Vagina (tissue), 2 donors: Measurements from ENCODE around the gene OR10T2.
"Not testable (repeated sequence)": the region's sequence is repeated elsewhere in the genome, so short reads cannot be mapped to it uniquely, and the experiment has no call there.

Experiments used
- POLR2A ChIP-seq, 2 donors: fragments of 450-650 bp; IDR thresholded peaks; one replicate each; pipeline ENCODE4 v1.6.1; 2017; ENCODE audit warnings: antibody characterized with exemption in 2 of 2, mild to moderate bottlenecking in 2 of 2, moderate library complexity in 2 of 2
- POLR2AphosphoS5 ChIP-seq, 2 donors: sonication (generic); formaldehyde crosslinking; IDR thresholded peaks; one replicate each; pipeline ENCODE4 v1.9.0; 2017; ENCODE audit warnings: antibody characterized with exemption in 2 of 2, mild to moderate bottlenecking in 2 of 2, low read depth in 1 of 2; ENCODE audit not compliant: insufficient read depth in 1 of 2

DNA sequence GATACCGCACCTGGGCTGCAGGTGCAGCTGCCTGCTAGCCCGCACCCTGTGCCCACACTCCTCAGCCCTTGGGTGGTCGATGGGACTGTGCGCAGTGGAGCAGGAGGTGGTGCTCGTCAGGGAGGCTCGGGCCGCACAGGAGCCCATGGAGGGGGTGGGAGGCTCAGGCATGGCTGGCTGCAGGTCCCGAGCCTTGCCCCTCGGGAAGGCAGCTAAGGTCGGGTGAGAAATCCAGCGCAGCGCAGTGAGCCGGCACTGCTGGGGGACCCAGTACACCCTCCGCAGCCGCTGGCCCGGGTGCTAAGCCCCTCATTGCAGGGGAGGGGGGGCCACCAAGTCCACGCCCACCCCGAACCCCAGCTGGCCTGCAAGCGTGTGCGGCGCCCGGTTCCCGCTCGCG lies 25.2 kb downstream of the OR10T2 start:
- TF ChIP-seq POLR2A (IDR thresholded peaks at IDR 0.05); POLR2AphosphoS5 (IDR thresholded peaks at IDR 0.05; ENCODE audit: insufficient read depth in 1 of 2, low read depth in 1 of 2): not testable (repeated sequence)
